Measurements from ENCODE around the gene LRRC47.

Gene LRRC47

DNA sequence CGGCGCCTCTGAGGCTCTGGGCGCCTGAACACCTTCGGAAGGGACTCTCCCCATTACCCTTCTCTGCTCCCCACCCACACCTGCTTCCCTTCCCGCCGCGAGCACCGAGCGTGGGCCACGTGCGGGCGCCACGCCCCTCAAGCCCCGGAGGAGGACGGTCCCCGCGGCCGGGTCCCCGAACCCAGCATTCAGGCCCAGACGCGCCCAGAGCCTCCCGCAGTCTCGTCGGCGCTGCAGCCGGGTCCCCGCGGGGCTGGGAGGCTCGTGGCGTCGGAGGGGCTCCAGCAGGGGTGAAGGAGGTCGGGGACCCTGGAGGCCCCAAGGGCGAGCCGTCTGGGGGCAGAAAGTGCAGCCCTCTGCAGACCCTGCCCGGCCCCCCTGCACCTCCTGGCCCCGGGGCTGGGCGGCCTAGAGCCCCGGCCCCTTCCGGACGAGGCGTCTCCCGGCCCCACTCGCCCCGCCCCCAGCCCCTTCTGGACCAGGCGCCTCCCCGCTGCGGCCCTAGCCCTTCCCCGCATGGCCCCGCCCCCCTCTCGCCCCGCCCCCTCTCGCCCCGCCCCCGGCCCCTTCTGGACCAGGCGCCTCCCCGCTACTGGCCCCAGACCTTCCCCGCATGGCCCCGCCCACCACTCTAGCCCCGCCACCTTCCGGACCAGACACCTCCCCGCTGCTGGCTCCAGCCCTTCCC, 24.1 kb downstream of the LRRC47 start:
- Histone ChIP-seq H3K9ac (ENCODE audit: low read length) (peak overlapping the region; percentile 71), H2AFZ (ENCODE audit: low read depth, low read length) (peak overlapping the region; percentile 60; the same call in 1 of the 2 replicates), H3K27ac (ENCODE audit: low read length) (peak overlapping the region; percentile 27; the same call in 1 of the 2 replicates)

DNA sequence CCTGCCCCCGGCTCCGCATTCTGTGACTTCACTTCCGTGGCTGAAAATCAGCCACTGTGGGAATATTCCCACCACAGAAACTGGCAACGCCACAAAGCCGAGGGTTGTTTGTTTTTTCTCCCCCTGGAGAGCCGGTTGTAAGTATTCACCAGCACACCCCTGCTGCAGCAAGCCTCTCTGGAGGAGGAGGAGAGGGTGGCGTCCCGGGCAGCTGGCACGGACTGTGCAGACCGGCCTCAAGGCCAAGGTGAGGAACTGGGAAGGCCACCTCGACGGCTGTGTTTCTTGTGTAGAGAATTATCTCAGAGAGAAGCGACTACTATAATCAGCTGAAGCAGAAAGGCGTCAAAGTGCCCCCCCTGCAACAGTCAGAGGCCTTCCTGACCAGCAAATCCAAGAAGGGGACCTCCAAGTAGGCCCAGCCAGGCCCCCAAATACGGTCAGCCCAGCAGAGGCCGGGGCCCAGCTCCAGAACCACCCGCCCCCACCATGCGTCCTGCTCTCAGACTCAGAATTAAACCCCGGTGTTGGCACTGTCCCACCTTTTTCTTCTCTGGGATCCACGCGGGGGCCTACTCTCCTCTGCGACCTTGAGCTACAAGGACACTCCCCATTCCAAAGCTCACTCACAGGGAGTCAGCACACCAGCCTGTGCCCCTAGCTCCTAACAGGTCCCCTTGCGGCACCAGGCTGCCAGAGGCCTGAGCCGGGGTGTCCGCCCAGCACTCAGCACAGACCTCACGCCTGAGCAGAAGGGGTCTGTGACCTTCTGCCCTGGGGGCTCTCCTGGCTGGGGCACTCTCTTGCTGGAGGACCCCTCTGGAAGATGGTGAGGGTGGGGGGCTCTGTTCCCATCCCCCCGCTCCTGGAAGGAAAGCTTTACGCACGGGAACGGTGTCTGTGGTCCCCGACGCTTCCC, 24.9 kb downstream of the LRRC47 start:
- TF ChIP-seq, protein P1, sequence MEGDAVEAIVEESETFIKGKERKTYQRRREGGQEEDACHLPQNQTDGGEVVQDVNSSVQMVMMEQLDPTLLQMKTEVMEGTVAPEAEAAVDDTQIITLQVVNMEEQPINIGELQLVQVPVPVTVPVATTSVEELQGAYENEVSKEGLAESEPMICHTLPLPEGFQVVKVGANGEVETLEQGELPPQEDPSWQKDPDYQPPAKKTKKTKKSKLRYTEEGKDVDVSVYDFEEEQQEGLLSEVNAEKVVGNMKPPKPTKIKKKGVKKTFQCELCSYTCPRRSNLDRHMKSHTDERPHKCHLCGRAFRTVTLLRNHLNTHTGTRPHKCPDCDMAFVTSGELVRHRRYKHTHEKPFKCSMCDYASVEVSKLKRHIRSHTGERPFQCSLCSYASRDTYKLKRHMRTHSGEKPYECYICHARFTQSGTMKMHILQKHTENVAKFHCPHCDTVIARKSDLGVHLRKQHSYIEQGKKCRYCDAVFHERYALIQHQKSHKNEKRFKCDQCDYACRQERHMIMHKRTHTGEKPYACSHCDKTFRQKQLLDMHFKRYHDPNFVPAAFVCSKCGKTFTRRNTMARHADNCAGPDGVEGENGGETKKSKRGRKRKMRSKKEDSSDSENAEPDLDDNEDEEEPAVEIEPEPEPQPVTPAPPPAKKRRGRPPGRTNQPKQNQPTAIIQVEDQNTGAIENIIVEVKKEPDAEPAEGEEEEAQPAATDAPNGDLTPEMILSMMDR (IDR thresholded peaks at IDR 0.05; ENCODE audit: low read depth, low read length) = no peak
- no peak for TF ChIP-seq EZH2phosphoT487 (IDR thresholded peaks at IDR 0.05; ENCODE audit: low read depth)
- Histone ChIP-seq H4K20me1 (ENCODE audit: insufficient read depth, low read length) (no peaks in the 10 kb centered on the region), H2AFZ (ENCODE audit: low read depth, low read length) (0 out of 2 replicates have a peak overlapping the region, but pooled peaks have one; percentile 60), H3K79me2 (ENCODE audit: low read length) (no peaks in the 10 kb centered on the region), H3K36me3 (replicated peaks; ENCODE audit: low read depth, low read length) (no peaks in the 10 kb centered on the region), H3K9me3 (ENCODE audit: insufficient read depth, low read length) (no peaks in the 10 kb centered on the region), H3K4me2 (ENCODE audit: low read length) (peak overlapping the region; percentile 87), H3K27ac (ENCODE audit: low read length) (no peak overlapping the region), H3K27me3 (ENCODE audit: low read depth, low read length) (peaks cover 6% of the 10 kb centered on the region; the same call in 1 of the 2 replicates), H3K4me1 (ENCODE audit: low read length) (peaks cover 20% of the 10 kb centered on the region), H3K9ac (ENCODE audit: low read length) (peak overlapping the region; percentile 71), H3K4me3 (ENCODE audit: low read length) (peak overlapping the region; percentile 84)

More for the DNA sequence above, 24.1 kb downstream of the LRRC47 start:
- Histone ChIP-seq H3K4me3 (ENCODE audit: low read length) (peak overlapping the region; percentile 84), H3K4me2 (ENCODE audit: low read length) (peak overlapping the region; percentile 87), H3K9me3 (ENCODE audit: insufficient read depth, low read length) (no peaks in the 10 kb centered on the region), H3K36me3 (replicated peaks; ENCODE audit: low read depth, low read length) (no peaks in the 10 kb centered on the region), H3K4me1 (ENCODE audit: low read length) (peaks cover 20% of the 10 kb centered on the region), H3K27me3 (ENCODE audit: low read depth, low read length) (peaks cover 6% of the 10 kb centered on the region; the same call in 1 of the 2 replicates), H3K79me2 (ENCODE audit: low read length) (no peaks in the 10 kb centered on the region), H4K20me1 (ENCODE audit: insufficient read depth, low read length) (no peaks in the 10 kb centered on the region)
- TF ChIP-seq EZH2phosphoT487 (IDR thresholded peaks at IDR 0.05; ENCODE audit: low read depth) = no peak
- TF ChIP-seq, protein P1 (IDR thresholded peaks at IDR 0.05; ENCODE audit: low read depth, low read length) = no peak

DNA sequence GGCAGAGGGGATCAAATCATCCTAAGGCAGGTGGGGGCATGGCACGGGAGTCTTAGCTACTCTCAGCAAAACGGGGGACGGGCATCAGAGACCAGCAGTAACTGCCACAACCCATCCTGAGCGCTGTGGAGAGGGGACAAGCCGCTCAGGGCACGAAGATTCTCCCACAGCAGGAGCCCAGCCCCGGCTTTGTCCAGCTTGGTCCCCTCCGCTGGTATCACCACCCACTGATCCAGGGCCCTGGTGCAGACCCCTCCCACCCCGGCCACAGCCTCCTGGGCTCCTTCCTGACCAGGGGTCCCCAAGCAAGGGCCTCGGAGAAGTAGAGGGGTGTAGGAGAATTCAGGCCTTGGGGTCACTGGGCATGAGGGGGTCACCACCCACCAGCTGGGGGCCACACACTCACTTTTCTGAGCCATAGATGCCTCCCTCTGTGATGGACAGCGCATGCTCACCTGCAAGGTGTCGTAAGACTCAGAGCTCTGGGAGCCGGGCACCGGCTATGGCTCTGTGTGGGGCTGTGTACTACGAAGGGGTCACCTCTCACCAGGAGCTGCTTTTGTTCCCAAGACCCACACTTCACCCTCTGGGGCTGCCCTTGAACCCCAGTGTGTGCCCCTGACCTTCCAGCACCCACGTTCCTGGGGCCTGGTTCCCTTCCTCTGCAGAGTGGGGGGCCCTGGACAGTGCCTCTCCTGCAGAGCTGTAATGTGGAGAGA, 26.1 kb downstream of the LRRC47 start:
- Histone ChIP-seq H3K36me3 (replicated peaks; ENCODE audit: low read depth, low read length) (no peaks in the 10 kb centered on the region), H3K9me3 (ENCODE audit: insufficient read depth, low read length) (no peaks in the 10 kb centered on the region), H3K79me2 (ENCODE audit: low read length) (no peaks in the 10 kb centered on the region), H3K9ac (ENCODE audit: low read length) (no peak overlapping the region), H4K20me1 (ENCODE audit: insufficient read depth, low read length) (no peaks in the 10 kb centered on the region), H3K27me3 (ENCODE audit: low read depth, low read length) (peaks cover 7% of the 10 kb centered on the region; the same call in 1 of the 2 replicates), H3K4me3 (ENCODE audit: low read length) (no peak overlapping the region), H2AFZ (ENCODE audit: low read depth, low read length) (no peak overlapping the region), H3K27ac (ENCODE audit: low read length) (no peak overlapping the region), H3K4me2 (ENCODE audit: low read length) (no peak overlapping the region), H3K4me1 (ENCODE audit: low read length) (peaks cover 13% of the 10 kb centered on the region)
- TF ChIP-seq, protein P1 (IDR thresholded peaks at IDR 0.05; ENCODE audit: low read depth, low read length) = no peak
- TF ChIP-seq EZH2phosphoT487 (IDR thresholded peaks at IDR 0.05; ENCODE audit: low read depth) = no peak

All from OCI-LY3 (cell line).